Measurements from ENCODE around the gene SALL2. TPM values are rescaled to one million over a fixed set of nuclear protein-coding genes. Genes with fewer than 3 reads are reported as not detected.
A peak's percentile ranks its signal among the peaks of the same experiment; 100 is the strongest.

The SALL2 gene
- total RNA-seq, 1 experiment from 2014 or later = 287 TPM

DNA sequence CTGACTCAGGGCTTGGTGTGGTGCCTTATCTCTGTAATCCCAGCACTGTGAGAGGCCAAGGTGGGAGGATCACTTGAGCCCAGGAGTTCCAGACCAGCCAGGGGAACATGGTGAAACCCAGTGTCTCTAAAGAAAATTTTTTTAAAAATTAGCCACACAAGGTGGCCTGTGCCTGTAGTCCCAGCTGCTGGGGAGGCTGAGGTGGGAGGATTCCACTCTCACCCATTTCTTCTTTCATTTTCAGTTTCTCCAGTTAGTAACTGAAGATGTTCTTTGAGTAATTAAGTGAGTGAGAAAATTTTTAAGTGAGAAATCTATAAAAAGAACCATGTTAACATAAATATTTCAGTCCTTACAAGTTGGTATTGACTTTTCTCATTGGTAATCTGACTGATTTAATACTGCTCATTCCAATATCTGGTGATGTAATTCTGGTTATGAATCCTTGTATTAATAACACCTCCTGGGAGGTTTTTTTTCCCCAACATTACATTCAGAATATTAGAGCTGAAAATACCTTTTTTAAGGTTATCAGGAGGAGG lies 21.1 kb downstream of the SALL2 start:
- H2BK15ac ChIP-seq (ENCODE audit: low read depth, low read length) = no peak overlapping the region
- H3K56ac ChIP-seq (ENCODE audit: insufficient read length, low read depth, low read length) = no peak overlapping the region
- no peak overlapping the region for H2AK5ac ChIP-seq (ENCODE audit: insufficient read length, low read length)
- H2AFZ ChIP-seq (ENCODE audit: low read length) = no peak overlapping the region
- no peak overlapping the region for H4K8ac ChIP-seq (replicated peaks; ENCODE audit: insufficient read length, low read depth, low read length)
- no peak for DNase-seq
- no peaks in the 10 kb centered on the region for H3K9me3 ChIP-seq (ENCODE audit: control insufficient read depth, low read depth, low read length)
- no peak for TF ChIP-seq CTCF (conservative IDR thresholded peaks at IDR 0.05)
- H3K14ac ChIP-seq (ENCODE audit: insufficient read depth, low read length) = no peak overlapping the region
- H3K23ac ChIP-seq (ENCODE audit: insufficient read length, low read depth, low read length) = no peak overlapping the region
- H3K4me1 ChIP-seq (ENCODE audit: insufficient read depth, low read length) = no peaks in the 10 kb centered on the region
- H2BK12ac ChIP-seq (ENCODE audit: insufficient read length, low read depth, low read length) = no peak overlapping the region
- H3K23me2 ChIP-seq (ENCODE audit: insufficient read length, low read depth, low read length, poor library complexity, severe bottlenecking) = no peaks in the 10 kb centered on the region
- no peak overlapping the region for H3K27ac ChIP-seq (ENCODE audit: insufficient read length, low read depth, low read length)
- no peak overlapping the region for H4K91ac ChIP-seq (ENCODE audit: insufficient read length, low read depth, low read length)
- no peaks in the 10 kb centered on the region for H4K20me1 ChIP-seq (ENCODE audit: control insufficient read depth, insufficient read depth, insufficient read length)
- no peak overlapping the region for H3K4me2 ChIP-seq (ENCODE audit: insufficient read depth, insufficient read length, low read length)
- no peaks in the 10 kb centered on the region for H3K9me3 Mint-ChIP-seq
- peaks cover 14% of the 10 kb centered on the region; the same call in 1 of the 2 replicates for H3K79me2 ChIP-seq (ENCODE audit: insufficient read depth, low read length)
- H3K9ac ChIP-seq (ENCODE audit: extremely low read depth, insufficient read length, low read length) = no peak overlapping the region
- peaks cover 55 to 81% (median 71%) of the 10 kb centered on the region in 3 experiments for H3K36me3 Mint-ChIP-seq (ENCODE audit: insufficient read depth in 1 of 3, low read depth in 3 of 3)
- H3K4ac ChIP-seq (ENCODE audit: low read depth, low read length) = no peak overlapping the region
- no peak overlapping the region for H3T11ph ChIP-seq (ENCODE audit: low read length)
- H3K27ac Mint-ChIP-seq = peak overlapping the region in 1 of 3 experiments; percentile 66; a peak in 1 of 7 replicates
- no peak overlapping the region for H2BK5ac ChIP-seq (ENCODE audit: insufficient read length, low read length)
- peaks cover 20 to 24% of the 10 kb centered on the region in 2 experiments for H3K4me1 Mint-ChIP-seq
- no peak overlapping the region for H2BK20ac ChIP-seq (ENCODE audit: low read depth, low read length, poor library complexity, severe bottlenecking)
- H3K4me3 Mint-ChIP-seq = no peak overlapping the region; a peak in 1 of 5 replicates
- H2BK120ac ChIP-seq (ENCODE audit: low read depth, low read length, poor library complexity, severe bottlenecking) = no peak overlapping the region
- H3K79me1 ChIP-seq (ENCODE audit: insufficient read depth, low read depth, low read length, poor library complexity, severe bottlenecking) = peaks cover 3% of the 10 kb centered on the region
- no peak overlapping the region for H3K18ac ChIP-seq (ENCODE audit: insufficient read length, low read depth, low read length)
- H3K27me3 Mint-ChIP-seq (ENCODE audit: low read depth) = no peaks in the 10 kb centered on the region
- no peak overlapping the region for H4K5ac ChIP-seq (ENCODE audit: insufficient read length, low read depth, low read length)
- H3K27me3 ChIP-seq (ENCODE audit: insufficient read depth, low read length) = no peaks in the 10 kb centered on the region

Measured in H9 (cell line).